Liver (tissue), 9 donors: ENCODE results near the gene AMPD1. TPM values are rescaled to one million over a fixed set of nuclear protein-coding genes. Genes with fewer than 3 reads are reported as not detected.

Source experiments
- DNase-seq: peaks from one replicate; pipeline ENCODE4 v3.0.0-alpha.2; 2017; ENCODE audit warnings: low spot score
- H3K27ac ChIP-seq, 2 donors: one replicate each; pipeline ENCODE4 v1.7.0; 2013; ENCODE audit warnings: inconsistent platforms in 2 of 2, low read length in 2 of 2, control low read depth in 1 of 2, low read depth in 1 of 2, mild to moderate bottlenecking in 1 of 2
- H3K27me3 ChIP-seq, 4 donors: one replicate each; pipeline versions ENCODE4 v1.6.1 to v1.7.0; 2013; ENCODE audit warnings: low read length in 3 of 4, inconsistent platforms in 1 of 4, mild to moderate bottlenecking in 1 of 4, moderate library complexity in 1 of 4; ENCODE audit not compliant: control insufficient read depth in 4 of 4, insufficient read depth in 4 of 4
- H3K36me3 ChIP-seq, 4 donors: one replicate each; pipeline versions ENCODE4 v1.6.1 to v1.7.0; 2013; ENCODE audit warnings: low read length in 3 of 4, mild to moderate bottlenecking in 3 of 4, low read depth in 1 of 4, moderate library complexity in 1 of 4; ENCODE audit not compliant: control insufficient read depth in 4 of 4, insufficient read depth in 3 of 4
- H3K4me1 ChIP-seq, 4 donors: one replicate each; pipeline versions ENCODE4 v1.6.1 to v1.7.0; 2013; ENCODE audit warnings: low read length in 3 of 4, mild to moderate bottlenecking in 3 of 4, moderate library complexity in 1 of 4; ENCODE audit not compliant: control insufficient read depth in 4 of 4, insufficient read depth in 4 of 4
- H3K4me3 ChIP-seq, 3 donors: one replicate each; pipeline versions ENCODE4 v1.6.1 to v1.7.0; 2013; ENCODE audit warnings: low read length in 3 of 3, control low read depth in 1 of 3, low read depth in 1 of 3, mild to moderate bottlenecking in 1 of 3
- H3K9ac ChIP-seq, 2 donors: one replicate each; pipeline ENCODE4 v1.7.0; 2013; ENCODE audit warnings: low read length in 2 of 2, mild to moderate bottlenecking in 2 of 2, moderate library complexity in 2 of 2, control low read depth in 1 of 2, low read depth in 1 of 2
- H3K9me3 ChIP-seq, 4 donors: one replicate each; pipeline versions ENCODE4 v1.6.1 to v1.7.0; 2013; ENCODE audit warnings: low read length in 3 of 4; ENCODE audit not compliant: control insufficient read depth in 4 of 4
- EGR1 ChIP-seq, 2 donors: IDR thresholded peaks; 2 replicates each; pipeline ENCODE4 v1.6.1; 2016 to 2018; ENCODE audit warnings: antibody characterized with exemption in 2 of 2, low read depth in 2 of 2
- FOXA1 ChIP-seq: IDR thresholded peaks from 2 replicates; pipeline ENCODE4 v1.6.1; 2016; ENCODE audit warnings: antibody characterized with exemption
- FOXA2 ChIP-seq: IDR thresholded peaks from 2 replicates; pipeline ENCODE4 v1.6.1; 2016; ENCODE audit warnings: antibody characterized with exemption
- GABPA ChIP-seq, 2 donors: IDR thresholded peaks in 1 of 2; conservative IDR thresholded peaks in 1 of 2; 2 replicates each; pipeline ENCODE4 v1.6.1; 2016; ENCODE audit warnings: antibody characterized with exemption in 2 of 2, mild to moderate bottlenecking in 1 of 2, moderate library complexity in 1 of 2
- HNF4A ChIP-seq, 2 donors: conservative IDR thresholded peaks; 2 replicates each; pipeline ENCODE4 v1.6.1; 2016; ENCODE audit warnings: antibody characterized with exemption in 2 of 2, mild to moderate bottlenecking in 2 of 2
- HNF4G ChIP-seq: IDR thresholded peaks from 2 replicates; pipeline ENCODE4 v1.6.1; 2016; ENCODE audit warnings: antibody characterized with exemption
- JUND ChIP-seq, 2 donors: IDR thresholded peaks; 2 replicates each; pipeline ENCODE4 v1.6.1; 2016; ENCODE audit warnings: antibody characterized with exemption in 2 of 2
- NR2F2 ChIP-seq: IDR thresholded peaks from 2 replicates; pipeline ENCODE4 v1.6.1; 2016; ENCODE audit warnings: antibody characterized with exemption
- RAD21 ChIP-seq, 2 donors: IDR thresholded peaks; 2 replicates each; pipeline ENCODE4 v1.6.1; 2016; ENCODE audit warnings: antibody characterized with exemption in 2 of 2, mild to moderate bottlenecking in 2 of 2
- RXRA ChIP-seq, 2 donors: IDR thresholded peaks; 2 replicates each; pipeline ENCODE4 v1.6.1; 2017 to 2018; ENCODE audit warnings: antibody characterized with exemption in 2 of 2, mild to moderate bottlenecking in 1 of 2
- SP1 ChIP-seq: IDR thresholded peaks from 2 replicates; pipeline ENCODE4 v1.6.1; 2018; ENCODE audit warnings: antibody characterized with exemption, mild to moderate bottlenecking
- TAF1 ChIP-seq: conservative IDR thresholded peaks from 2 replicates; pipeline ENCODE4 v1.6.1; 2016; ENCODE audit warnings: antibody characterized with exemption, mild to moderate bottlenecking
- YY1 ChIP-seq: IDR thresholded peaks from 2 replicates; pipeline ENCODE4 v1.6.1; 2016; ENCODE audit warnings: antibody characterized with exemption, mild to moderate bottlenecking
- WGBS: extraction: QIAGEN DNeasy Blood & Tissue Kit; methylation state at CpG from one replicate; pipeline ENCODE4 v1.1.7; 2013; 5-methylcytosine and 5-hydroxymethylcytosine counted together
- polyA plus RNA-seq, 2 donors: library from polyadenylated mRNA; stranded (reverse) in 1 of 2; unstranded in 1 of 2; fragments of 200-250 nt in 1 of 2; fragments of >200 nt in 1 of 2; fragmentation: Nextera tagmentation in 1 of 2; extraction: Ambion mirVana in 1 of 2; gene quantifications; one replicate each; pipeline versions ENCODE4 v1.2.1 to v1.2.3, GENCODE V29; 2013 to 2015
- total RNA-seq, 2 donors: library from RNA; depleted of rRNA; stranded (reverse); fragments of >200 nt; gene quantifications; one replicate each; pipeline ENCODE4 v1.2.3, GENCODE V29; 2014
- TF ChIP-seq, protein P1 (sequence below): fragments of 150-350 bp; IDR thresholded peaks from 2 replicates; pipeline ENCODE4 v1.5.1; 2017; ENCODE audit warnings: improper control_type of control experiment, low read depth, low read length; ENCODE audit not compliant: missing input control
- TF ChIP-seq, protein P2 (sequence below): IDR thresholded peaks from 2 replicates; pipeline ENCODE4 v1.6.1; 2016; ENCODE audit warnings: antibody characterized with exemption
- TF ChIP-seq, protein P3 (sequence below): IDR thresholded peaks from 2 replicates; pipeline ENCODE4 v1.6.1; 2016; ENCODE audit warnings: antibody characterized with exemption
- TF ChIP-seq, protein P4 (sequence below): IDR thresholded peaks from 2 replicates; pipeline ENCODE4 v1.6.1; 2016; ENCODE audit warnings: antibody characterized with exemption, mild to moderate bottlenecking
- donor health status: healthy.
- donor health status: healthy.
- donor health status: healthy.
- donor health status: healthy.
- donor health status: healthy.

The AMPD1 gene
- total and polyA plus RNA-seq, 4 donors = 0.03 TPM; not detected in 3

DNA sequence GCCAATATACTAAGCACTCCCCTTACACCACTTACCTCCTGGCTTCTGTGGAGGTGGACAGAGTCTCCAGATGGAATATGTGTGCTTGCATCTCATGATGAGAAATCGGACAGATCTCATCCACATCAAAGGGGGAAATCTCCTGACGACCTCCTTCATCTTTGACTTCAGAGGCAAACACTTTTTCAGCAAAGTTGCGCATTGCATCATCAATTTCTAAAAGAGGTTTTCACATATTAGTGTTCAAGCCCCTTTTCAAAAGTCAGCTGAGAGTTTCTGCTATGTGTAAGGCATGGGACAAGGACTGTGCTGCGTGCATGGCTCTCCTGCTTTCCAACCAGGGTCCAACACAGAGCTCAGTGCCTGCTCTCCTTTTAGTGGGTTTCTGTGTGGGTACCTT, 6.8 kb downstream of the AMPD1 start:
- TF ChIP-seq, protein P1, sequence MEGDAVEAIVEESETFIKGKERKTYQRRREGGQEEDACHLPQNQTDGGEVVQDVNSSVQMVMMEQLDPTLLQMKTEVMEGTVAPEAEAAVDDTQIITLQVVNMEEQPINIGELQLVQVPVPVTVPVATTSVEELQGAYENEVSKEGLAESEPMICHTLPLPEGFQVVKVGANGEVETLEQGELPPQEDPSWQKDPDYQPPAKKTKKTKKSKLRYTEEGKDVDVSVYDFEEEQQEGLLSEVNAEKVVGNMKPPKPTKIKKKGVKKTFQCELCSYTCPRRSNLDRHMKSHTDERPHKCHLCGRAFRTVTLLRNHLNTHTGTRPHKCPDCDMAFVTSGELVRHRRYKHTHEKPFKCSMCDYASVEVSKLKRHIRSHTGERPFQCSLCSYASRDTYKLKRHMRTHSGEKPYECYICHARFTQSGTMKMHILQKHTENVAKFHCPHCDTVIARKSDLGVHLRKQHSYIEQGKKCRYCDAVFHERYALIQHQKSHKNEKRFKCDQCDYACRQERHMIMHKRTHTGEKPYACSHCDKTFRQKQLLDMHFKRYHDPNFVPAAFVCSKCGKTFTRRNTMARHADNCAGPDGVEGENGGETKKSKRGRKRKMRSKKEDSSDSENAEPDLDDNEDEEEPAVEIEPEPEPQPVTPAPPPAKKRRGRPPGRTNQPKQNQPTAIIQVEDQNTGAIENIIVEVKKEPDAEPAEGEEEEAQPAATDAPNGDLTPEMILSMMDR = no peak
- TF ChIP-seq HNF4G (no peak), JUND (IDR thresholded peaks at IDR 0.05) (no peak), TAF1 (no peak), SP1 (no peak), EGR1 (IDR thresholded peaks at IDR 0.05; ENCODE audit: low read depth in 2 of 2) (no peak), RAD21 (IDR thresholded peaks at IDR 0.05) (no peak)
- TF ChIP-seq, protein P2, sequence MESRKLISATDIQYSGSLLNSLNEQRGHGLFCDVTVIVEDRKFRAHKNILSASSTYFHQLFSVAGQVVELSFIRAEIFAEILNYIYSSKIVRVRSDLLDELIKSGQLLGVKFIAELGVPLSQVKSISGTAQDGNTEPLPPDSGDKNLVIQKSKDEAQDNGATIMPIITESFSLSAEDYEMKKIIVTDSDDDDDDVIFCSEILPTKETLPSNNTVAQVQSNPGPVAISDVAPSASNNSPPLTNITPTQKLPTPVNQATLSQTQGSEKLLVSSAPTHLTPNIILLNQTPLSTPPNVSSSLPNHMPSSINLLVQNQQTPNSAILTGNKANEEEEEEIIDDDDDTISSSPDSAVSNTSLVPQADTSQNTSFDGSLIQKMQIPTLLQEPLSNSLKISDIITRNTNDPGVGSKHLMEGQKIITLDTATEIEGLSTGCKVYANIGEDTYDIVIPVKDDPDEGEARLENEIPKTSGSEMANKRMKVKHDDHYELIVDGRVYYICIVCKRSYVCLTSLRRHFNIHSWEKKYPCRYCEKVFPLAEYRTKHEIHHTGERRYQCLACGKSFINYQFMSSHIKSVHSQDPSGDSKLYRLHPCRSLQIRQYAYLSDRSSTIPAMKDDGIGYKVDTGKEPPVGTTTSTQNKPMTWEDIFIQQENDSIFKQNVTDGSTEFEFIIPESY = no peak
- H3K36me3 ChIP-seq = no peaks in the 10 kb centered on the region
- DNase-seq = no peak
- H3K4me1 ChIP-seq = no peaks in the 10 kb centered on the region
- 84% methylated on average over 4 of the region's 4 CpGs for WGBS
- H3K4me3 ChIP-seq = no peak overlapping the region
- no peaks in the 10 kb centered on the region for H3K9me3 ChIP-seq
- no peak overlapping the region for H3K9ac ChIP-seq
- no peaks in the 10 kb centered on the region for H3K27me3 ChIP-seq
- no peak overlapping the region for H3K27ac ChIP-seq

DNA sequence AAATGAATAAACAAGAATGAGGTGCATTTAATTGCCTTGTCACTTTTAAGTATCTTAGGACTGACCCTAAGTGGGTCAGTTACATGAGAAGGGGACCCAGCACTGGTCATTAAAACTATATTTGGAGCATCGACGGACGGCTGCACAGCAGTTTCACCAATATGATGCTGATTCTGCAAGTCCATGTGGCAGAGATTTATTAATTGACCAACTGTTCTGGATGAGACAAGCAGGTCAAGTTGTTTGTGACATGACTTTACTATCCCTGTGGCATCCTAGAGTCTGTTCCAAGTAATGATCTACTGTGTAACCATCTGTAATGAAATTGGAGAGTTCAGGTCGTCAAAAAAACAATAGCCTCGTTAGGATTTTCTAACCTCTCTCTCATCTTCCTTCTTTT, 9.5 kb downstream of the AMPD1 start:
- TF ChIP-seq FOXA1 (no peak), FOXA2 (no peak), EGR1 (IDR thresholded peaks at IDR 0.05; ENCODE audit: low read depth in 2 of 2) (no peak), RXRA (IDR thresholded peaks at IDR 0.05) (no peak), TAF1 (no peak), HNF4A (conservative IDR thresholded peaks at IDR 0.05) (no peak), RAD21 (IDR thresholded peaks at IDR 0.05) (no peak), NR2F2 (no peak), GABPA (IDR thresholded peaks at IDR 0.05 in 1 of 2, conservative IDR thresholded peaks at IDR 0.05 in 1 of 2) (no peak), YY1 (no peak), HNF4G (no peak)
- TF ChIP-seq, protein P2 = no peak
- TF ChIP-seq, protein P3, sequence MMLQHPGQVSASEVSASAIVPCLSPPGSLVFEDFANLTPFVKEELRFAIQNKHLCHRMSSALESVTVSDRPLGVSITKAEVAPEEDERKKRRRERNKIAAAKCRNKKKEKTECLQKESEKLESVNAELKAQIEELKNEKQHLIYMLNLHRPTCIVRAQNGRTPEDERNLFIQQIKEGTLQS = no peak
- TF ChIP-seq, protein P1 = no peak
- TF ChIP-seq, protein P4, sequence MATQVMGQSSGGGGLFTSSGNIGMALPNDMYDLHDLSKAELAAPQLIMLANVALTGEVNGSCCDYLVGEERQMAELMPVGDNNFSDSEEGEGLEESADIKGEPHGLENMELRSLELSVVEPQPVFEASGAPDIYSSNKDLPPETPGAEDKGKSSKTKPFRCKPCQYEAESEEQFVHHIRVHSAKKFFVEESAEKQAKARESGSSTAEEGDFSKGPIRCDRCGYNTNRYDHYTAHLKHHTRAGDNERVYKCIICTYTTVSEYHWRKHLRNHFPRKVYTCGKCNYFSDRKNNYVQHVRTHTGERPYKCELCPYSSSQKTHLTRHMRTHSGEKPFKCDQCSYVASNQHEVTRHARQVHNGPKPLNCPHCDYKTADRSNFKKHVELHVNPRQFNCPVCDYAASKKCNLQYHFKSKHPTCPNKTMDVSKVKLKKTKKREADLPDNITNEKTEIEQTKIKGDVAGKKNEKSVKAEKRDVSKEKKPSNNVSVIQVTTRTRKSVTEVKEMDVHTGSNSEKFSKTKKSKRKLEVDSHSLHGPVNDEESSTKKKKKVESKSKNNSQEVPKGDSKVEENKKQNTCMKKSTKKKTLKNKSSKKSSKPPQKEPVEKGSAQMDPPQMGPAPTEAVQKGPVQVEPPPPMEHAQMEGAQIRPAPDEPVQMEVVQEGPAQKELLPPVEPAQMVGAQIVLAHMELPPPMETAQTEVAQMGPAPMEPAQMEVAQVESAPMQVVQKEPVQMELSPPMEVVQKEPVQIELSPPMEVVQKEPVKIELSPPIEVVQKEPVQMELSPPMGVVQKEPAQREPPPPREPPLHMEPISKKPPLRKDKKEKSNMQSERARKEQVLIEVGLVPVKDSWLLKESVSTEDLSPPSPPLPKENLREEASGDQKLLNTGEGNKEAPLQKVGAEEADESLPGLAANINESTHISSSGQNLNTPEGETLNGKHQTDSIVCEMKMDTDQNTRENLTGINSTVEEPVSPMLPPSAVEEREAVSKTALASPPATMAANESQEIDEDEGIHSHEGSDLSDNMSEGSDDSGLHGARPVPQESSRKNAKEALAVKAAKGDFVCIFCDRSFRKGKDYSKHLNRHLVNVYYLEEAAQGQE = no peak
- DNase-seq = no peak
- Histone ChIP-seq H3K4me1 (no peaks in the 10 kb centered on the region), H3K36me3 (no peaks in the 10 kb centered on the region), H3K9me3 (no peaks in the 10 kb centered on the region), H3K27ac (no peak overlapping the region), H3K4me3 (no peak overlapping the region), H3K27me3 (no peaks in the 10 kb centered on the region), H3K9ac (no peak overlapping the region)
- WGBS = 82% methylated on average over 5 of the region's 5 CpGs
